Uterus (tissue), 4 donors: ENCODE measurements around the gene HEPACAM2. TPM values are rescaled to one million over a fixed set of nuclear protein-coding genes. Genes with fewer than 3 reads are reported as not detected.

ENCODE experiments used
- DNase-seq, 2 donors: peaks; one replicate each; pipeline ENCODE4 v3.0.0-alpha.2; 2019 to 2020
- H3K27ac ChIP-seq, 2 donors: fragments of 200-600 bp; sonication (generic); 1 replicate in 1 of 2; 2 replicates in 1 of 2; pipeline ENCODE4 v1.5.1; 2016 to 2018
- H3K27me3 ChIP-seq, 2 donors: fragments of 200-600 bp; sonication (generic); one replicate each; pipeline ENCODE4 v1.5.1; 2018 to 2019; ENCODE audit warnings: control low read depth in 1 of 2
- H3K36me3 ChIP-seq, 2 donors: fragments of 200-600 bp; sonication (generic); one replicate each; pipeline ENCODE4 v1.5.1; 2019; ENCODE audit warnings: control low read depth in 1 of 2
- H3K4me1 ChIP-seq, 2 donors: fragments of 200-600 bp; sonication (generic); one replicate each; pipeline ENCODE4 v1.5.1; 2018 to 2019; ENCODE audit warnings: control low read depth in 1 of 2
- H3K4me3 ChIP-seq, 2 donors: fragments of 200-600 bp; sonication (generic); 1 replicate in 1 of 2; 2 replicates in 1 of 2; pipeline ENCODE4 v1.5.1; 2018 to 2019; ENCODE audit warnings: mild to moderate bottlenecking in 1 of 2
- H3K9me3 ChIP-seq, 2 donors: fragments of 200-600 bp; sonication (generic); one replicate each; pipeline ENCODE4 v1.5.1; 2019; ENCODE audit warnings: control low read depth in 1 of 2
- POLR2A ChIP-seq, 2 donors: fragments of 450-650 bp; IDR thresholded peaks; one replicate each; pipeline ENCODE4 v1.6.1; 2016; ENCODE audit warnings: antibody characterized with exemption in 2 of 2, mild to moderate bottlenecking in 1 of 2, moderate library complexity in 1 of 2
- intact Hi-C: fragments of 100-400 bp; cut with DNase I; formaldehyde crosslinking; loops from one replicate; pipeline ENCODE4 v1.15.1; 2023; ENCODE audit warnings: low total_unique reads
- total RNA-seq, 4 donors: library from RNA; depleted of rRNA in 3 of 4; stranded (reverse); fragments of >200 nt in 3 of 4; gene quantifications; one replicate each; pipeline versions ENCODE4 v1.1.0 to v1.2.4, GENCODE V29; 2014 to 2023
- TF ChIP-seq, protein P1 (sequence below), 4 experiments: fragments of 200-600 bp in 2 of 4; fragments of 450-650 bp in 2 of 4; sonication (generic) in 2 of 4; IDR thresholded peaks; one replicate each; pipeline ENCODE4 v1.5.1; 2016 to 2019; ENCODE audit warnings: antibody characterized with exemption in 4 of 4, mild to moderate bottlenecking in 2 of 4, moderate library complexity in 1 of 4
- donor health status: DM: yes; HTN: yes; CAD: no.

HEPACAM2 gene
- total RNA-seq, 4 donors from 2014 or later, result 0.14 TPM; not detected in 3

DNA sequence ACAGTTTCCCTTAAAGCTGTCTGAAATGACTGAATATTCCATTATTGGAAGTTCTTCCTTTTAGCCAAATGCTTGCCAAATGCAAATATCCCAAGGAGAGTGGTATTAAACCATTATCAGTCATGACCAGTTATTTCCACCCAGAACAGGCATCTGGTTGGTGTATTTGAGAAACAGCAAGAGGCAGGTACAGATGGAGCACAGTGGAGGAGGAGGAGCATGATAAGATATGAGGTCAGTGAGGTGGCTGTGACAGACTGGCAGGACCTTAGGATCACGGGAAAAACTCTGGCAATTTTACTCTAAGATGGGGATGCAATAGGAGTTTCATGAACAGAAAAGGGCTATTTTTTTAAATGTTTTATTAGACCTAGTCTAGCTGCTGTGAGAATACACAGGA is 6.4 kb downstream of the HEPACAM2 start:
- Histone ChIP-seq H3K27ac (no peak overlapping the region), H3K27me3 (no peaks in the 10 kb centered on the region), H3K4me3 (no peak overlapping the region), H3K36me3 (no peaks in the 10 kb centered on the region), H3K4me1 (no peaks in the 10 kb centered on the region), H3K9me3 (no peaks in the 10 kb centered on the region)
- TF ChIP-seq, protein P1, sequence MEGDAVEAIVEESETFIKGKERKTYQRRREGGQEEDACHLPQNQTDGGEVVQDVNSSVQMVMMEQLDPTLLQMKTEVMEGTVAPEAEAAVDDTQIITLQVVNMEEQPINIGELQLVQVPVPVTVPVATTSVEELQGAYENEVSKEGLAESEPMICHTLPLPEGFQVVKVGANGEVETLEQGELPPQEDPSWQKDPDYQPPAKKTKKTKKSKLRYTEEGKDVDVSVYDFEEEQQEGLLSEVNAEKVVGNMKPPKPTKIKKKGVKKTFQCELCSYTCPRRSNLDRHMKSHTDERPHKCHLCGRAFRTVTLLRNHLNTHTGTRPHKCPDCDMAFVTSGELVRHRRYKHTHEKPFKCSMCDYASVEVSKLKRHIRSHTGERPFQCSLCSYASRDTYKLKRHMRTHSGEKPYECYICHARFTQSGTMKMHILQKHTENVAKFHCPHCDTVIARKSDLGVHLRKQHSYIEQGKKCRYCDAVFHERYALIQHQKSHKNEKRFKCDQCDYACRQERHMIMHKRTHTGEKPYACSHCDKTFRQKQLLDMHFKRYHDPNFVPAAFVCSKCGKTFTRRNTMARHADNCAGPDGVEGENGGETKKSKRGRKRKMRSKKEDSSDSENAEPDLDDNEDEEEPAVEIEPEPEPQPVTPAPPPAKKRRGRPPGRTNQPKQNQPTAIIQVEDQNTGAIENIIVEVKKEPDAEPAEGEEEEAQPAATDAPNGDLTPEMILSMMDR (IDR thresholded peaks at IDR 0.05), result no peak
- no peak for TF ChIP-seq POLR2A (IDR thresholded peaks at IDR 0.05)
- DNase-seq, result no peak
- intact Hi-C loops, result no loop called here

DNA sequence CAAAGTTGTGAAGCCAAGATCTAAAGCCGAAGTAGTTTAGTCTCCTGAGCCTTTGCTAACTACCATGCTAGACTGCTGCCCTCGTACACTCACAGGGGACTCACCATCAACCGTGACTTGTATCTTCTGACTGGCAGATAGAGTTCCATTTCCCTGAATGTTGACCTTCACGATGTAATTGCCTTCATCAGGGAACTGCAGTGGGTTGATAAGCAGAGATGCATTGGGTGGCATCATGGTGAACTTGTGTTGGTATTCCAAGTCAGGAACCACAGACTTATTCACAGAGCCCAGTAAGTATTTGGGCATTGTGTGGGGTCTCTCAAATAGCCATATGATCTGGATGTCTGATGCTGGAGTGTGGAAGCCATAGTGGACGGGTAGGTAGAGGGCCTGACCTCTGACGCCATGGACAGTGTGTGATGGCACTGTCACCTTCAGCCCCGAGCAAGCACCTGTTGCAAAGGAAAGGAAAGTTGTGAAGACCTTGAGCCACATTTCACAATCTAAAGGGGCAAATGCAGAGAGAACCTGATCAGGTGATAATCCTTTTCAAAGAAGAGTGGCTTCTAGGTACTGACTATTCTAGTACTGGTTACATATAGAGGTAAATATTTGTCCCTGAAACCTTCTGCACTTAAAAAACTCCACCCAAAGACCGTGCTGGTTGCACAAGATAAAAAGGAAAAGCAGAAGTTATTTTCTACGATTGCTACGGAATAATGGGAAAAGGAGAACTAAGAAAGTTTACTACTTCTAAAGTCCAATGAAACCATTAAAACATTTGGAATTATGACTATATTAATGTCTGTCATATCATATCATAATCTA is 7.1 kb downstream of the HEPACAM2 start:
- TF ChIP-seq, protein P1 (IDR thresholded peaks at IDR 0.05), result no peak
- TF ChIP-seq POLR2A (IDR thresholded peaks at IDR 0.05), result no peak
- Histone ChIP-seq H3K27ac (no peak overlapping the region), H3K4me1 (no peaks in the 10 kb centered on the region), H3K36me3 (no peaks in the 10 kb centered on the region), H3K9me3 (no peaks in the 10 kb centered on the region), H3K4me3 (no peak overlapping the region), H3K27me3 (no peaks in the 10 kb centered on the region)
- no peak for DNase-seq
- intact Hi-C loops, result no loop called here

DNA sequence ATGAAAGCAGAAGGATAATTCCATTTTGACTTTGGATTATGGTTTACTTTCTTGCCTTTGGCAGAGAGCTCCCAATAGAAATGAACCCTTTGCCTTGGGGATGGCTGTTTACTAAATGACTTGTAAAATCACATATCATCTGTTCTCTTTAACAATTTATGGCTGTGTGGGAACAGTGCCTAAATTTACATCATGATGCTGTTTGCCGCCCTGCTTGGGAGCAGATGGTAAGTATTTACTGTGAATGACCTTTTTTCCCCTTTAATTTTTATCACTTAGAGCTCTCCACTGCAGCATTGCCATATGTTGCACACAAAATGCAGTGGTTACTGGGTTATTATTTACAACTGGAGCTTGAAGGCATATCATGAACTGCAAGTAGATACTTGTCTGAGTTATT is 13.4 kb downstream of the HEPACAM2 start:
- intact Hi-C loops, result no loop called here

DNA sequence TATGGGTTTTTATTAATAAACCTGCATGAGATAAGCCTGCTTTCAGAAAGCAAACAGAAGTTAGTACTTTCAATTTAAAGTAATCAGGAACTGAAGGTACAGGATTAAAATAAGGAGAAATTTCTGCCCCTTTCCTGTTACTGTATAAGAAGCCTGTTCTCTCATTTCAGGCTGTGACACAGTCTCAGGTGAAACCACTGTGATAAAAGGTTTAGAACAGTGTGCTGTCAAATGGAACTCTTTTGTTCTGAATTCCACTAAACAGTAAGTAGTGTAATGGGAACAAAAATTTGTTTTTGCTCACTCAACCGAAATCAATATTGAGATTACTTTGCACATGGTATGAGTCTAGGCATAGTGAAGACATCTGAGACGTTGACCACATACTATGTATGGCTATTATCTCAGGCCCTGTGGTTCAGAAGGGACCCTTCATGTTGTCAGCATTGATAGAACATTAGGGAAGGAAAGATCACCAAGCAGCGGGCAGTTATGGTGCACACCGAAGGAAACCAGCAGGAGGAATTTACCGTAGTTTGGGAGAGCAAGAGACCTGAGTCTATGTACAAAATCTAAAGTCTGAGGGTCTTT is 14.9 kb downstream of the HEPACAM2 start:
- no peaks in the 10 kb centered on the region for H3K27me3 ChIP-seq
- H3K27ac ChIP-seq, result no peak overlapping the region
- no peaks in the 10 kb centered on the region for H3K9me3 ChIP-seq
- no peaks in the 10 kb centered on the region for H3K36me3 ChIP-seq
- intact Hi-C loops, result no loop called here
- DNase-seq, result no peak
- H3K4me1 ChIP-seq, result no peaks in the 10 kb centered on the region
- TF ChIP-seq, protein P1 (IDR thresholded peaks at IDR 0.05), result no peak
- no peak for TF ChIP-seq POLR2A (IDR thresholded peaks at IDR 0.05)
- H3K4me3 ChIP-seq, result no peak overlapping the region

More for the DNA sequence above, 13.4 kb downstream of the HEPACAM2 start:
- no peak overlapping the region for H3K4me3 ChIP-seq
- no peaks in the 10 kb centered on the region for H3K27me3 ChIP-seq
- no peaks in the 10 kb centered on the region for H3K4me1 ChIP-seq
- H3K27ac ChIP-seq, result no peak overlapping the region
- no peaks in the 10 kb centered on the region for H3K36me3 ChIP-seq
- no peaks in the 10 kb centered on the region for H3K9me3 ChIP-seq
- DNase-seq, result no peak
- no peak for TF ChIP-seq POLR2A (IDR thresholded peaks at IDR 0.05)
- TF ChIP-seq, protein P1 (IDR thresholded peaks at IDR 0.05), result no peak

DNA sequence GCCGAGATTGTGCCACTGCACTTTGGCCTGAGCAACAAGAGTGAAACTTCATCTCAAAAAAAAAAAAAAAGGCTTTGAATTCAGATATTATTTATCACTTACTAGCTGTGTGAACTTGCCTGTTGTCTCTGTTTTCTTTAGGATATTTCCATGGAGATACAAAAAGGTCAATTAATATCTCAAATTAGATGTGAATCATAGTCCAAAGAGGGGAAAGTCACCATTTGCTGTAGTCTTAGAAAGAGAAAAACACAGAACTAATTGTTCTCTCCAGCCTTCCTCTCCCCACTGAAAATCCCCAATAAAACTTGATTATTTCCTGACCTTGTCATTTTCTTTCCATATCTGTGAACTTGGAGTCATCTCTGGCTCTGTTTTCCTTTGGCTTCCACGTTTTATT is 21.2 kb downstream of the HEPACAM2 start:
- intact Hi-C loops, result no loop called here
- no peaks in the 10 kb centered on the region for H3K27me3 ChIP-seq
- H3K36me3 ChIP-seq, result no peaks in the 10 kb centered on the region
- no peaks in the 10 kb centered on the region for H3K9me3 ChIP-seq
- no peak overlapping the region for H3K27ac ChIP-seq
- no peaks in the 10 kb centered on the region for H3K4me1 ChIP-seq
- DNase-seq, result no peak
- TF ChIP-seq POLR2A (IDR thresholded peaks at IDR 0.05), result no peak
- TF ChIP-seq, protein P1 (IDR thresholded peaks at IDR 0.05), result no peak
- H3K4me3 ChIP-seq, result no peak overlapping the region
